Measurements from ENCODE around the gene ABCC12.

ABCC12 gene

GRCh38 chr16:48161906-48162305, 6.1 kb upstream of the ABCC12 start:
- Histone ChIP-seq H3K4me2 (ENCODE audit: low read depth, low read length, poor library complexity, severe bottlenecking) (no peak overlapping the region), H3F3A (ENCODE audit: low read depth) (no peaks in the 10 kb centered on the region), H2AFZ (ENCODE audit: low read length) (no peak overlapping the region), H3K4me1 (ENCODE audit: insufficient read depth, low read length, poor library complexity, severe bottlenecking) (peaks cover 6% of the 10 kb centered on the region), H3K79me2 (ENCODE audit: insufficient read depth, low read length) (no peaks in the 10 kb centered on the region), H3K9me2 (replicated peaks; ENCODE audit: low read depth, low read length) (no peaks in the 10 kb centered on the region), H3K27me3 (ENCODE audit: insufficient read depth, low read length, poor library complexity, severe bottlenecking) (no peaks in the 10 kb centered on the region), H3K9ac (ENCODE audit: low read depth, low read length, poor library complexity, severe bottlenecking) (no peak overlapping the region), H3K4me3 (ENCODE audit: low read length, poor library complexity, severe bottlenecking) (no peak overlapping the region), H3K36me3 (ENCODE audit: insufficient read depth, low read length) (no peaks in the 10 kb centered on the region), H3K9me3 (ENCODE audit: insufficient read depth, low read depth, low read length) (no peaks in the 10 kb centered on the region), H4K20me1 (ENCODE audit: insufficient read depth, low read length, poor library complexity, severe bottlenecking) (no peaks in the 10 kb centered on the region)
- TF ChIP-seq CTCF (conservative IDR thresholded peaks at IDR 0.05; ENCODE audit: low read length) (no peak), EZH2phosphoT487 (IDR thresholded peaks at IDR 0.05; ENCODE audit: borderline replicate concordance) (no peak)

GRCh38 chr16:48160575-48160974, 4.8 kb upstream of the ABCC12 start:
- H3K79me2 ChIP-seq (ENCODE audit: insufficient read depth, low read length): no peaks in the 10 kb centered on the region
- H3K4me1 ChIP-seq (ENCODE audit: insufficient read depth, low read length, poor library complexity, severe bottlenecking): peaks cover 6% of the 10 kb centered on the region
- H3K9me3 ChIP-seq (ENCODE audit: insufficient read depth, low read depth, low read length): no peaks in the 10 kb centered on the region
- H3K9me2 ChIP-seq (replicated peaks; ENCODE audit: low read depth, low read length): no peaks in the 10 kb centered on the region
- H3K36me3 ChIP-seq (ENCODE audit: insufficient read depth, low read length): no peaks in the 10 kb centered on the region
- no peak overlapping the region for H2AFZ ChIP-seq (ENCODE audit: low read length)
- no peak overlapping the region for H3K4me3 ChIP-seq (ENCODE audit: low read length, poor library complexity, severe bottlenecking)
- no peak overlapping the region for H3K4me2 ChIP-seq (ENCODE audit: low read depth, low read length, poor library complexity, severe bottlenecking)
- TF ChIP-seq CTCF (conservative IDR thresholded peaks at IDR 0.05; ENCODE audit: low read length): no peak
- H3K27me3 ChIP-seq (ENCODE audit: insufficient read depth, low read length, poor library complexity, severe bottlenecking): peaks cover 3% of the 10 kb centered on the region
- H3K9ac ChIP-seq (ENCODE audit: low read depth, low read length, poor library complexity, severe bottlenecking): no peak overlapping the region
- H4K20me1 ChIP-seq (ENCODE audit: insufficient read depth, low read length, poor library complexity, severe bottlenecking): no peaks in the 10 kb centered on the region
- no peaks in the 10 kb centered on the region for H3F3A ChIP-seq (ENCODE audit: low read depth)

GRCh38 chr16:48158296-48158695, 2.5 kb upstream of the ABCC12 start:
- no peak overlapping the region for H3K9ac ChIP-seq (ENCODE audit: low read depth, low read length, poor library complexity, severe bottlenecking)
- H2AFZ ChIP-seq (ENCODE audit: low read length): no peak overlapping the region
- H3F3A ChIP-seq (ENCODE audit: low read depth): no peaks in the 10 kb centered on the region
- TF ChIP-seq CTCF (conservative IDR thresholded peaks at IDR 0.05; ENCODE audit: low read length): no peak
- no peak for TF ChIP-seq EZH2phosphoT487 (IDR thresholded peaks at IDR 0.05; ENCODE audit: borderline replicate concordance)
- H4K20me1 ChIP-seq (ENCODE audit: insufficient read depth, low read length, poor library complexity, severe bottlenecking): no peaks in the 10 kb centered on the region
- no peak overlapping the region for H3K4me2 ChIP-seq (ENCODE audit: low read depth, low read length, poor library complexity, severe bottlenecking)
- H3K27me3 ChIP-seq (ENCODE audit: insufficient read depth, low read length, poor library complexity, severe bottlenecking): peaks cover 4% of the 10 kb centered on the region
- no peaks in the 10 kb centered on the region for H3K4me1 ChIP-seq (ENCODE audit: insufficient read depth, low read length, poor library complexity, severe bottlenecking)
- H3K36me3 ChIP-seq (ENCODE audit: insufficient read depth, low read length): no peaks in the 10 kb centered on the region
- no peaks in the 10 kb centered on the region for H3K79me2 ChIP-seq (ENCODE audit: insufficient read depth, low read length)
- no peak overlapping the region for H3K4me3 ChIP-seq (ENCODE audit: low read length, poor library complexity, severe bottlenecking)
- H3K9me2 ChIP-seq (replicated peaks; ENCODE audit: low read depth, low read length): no peaks in the 10 kb centered on the region
- H3K9me3 ChIP-seq (ENCODE audit: insufficient read depth, low read depth, low read length): no peaks in the 10 kb centered on the region

Data from Loucy (cell line).